Panc1 (cell line): ENCODE data around the gene RGS3. TPM values are rescaled to one million over a fixed set of nuclear protein-coding genes. Genes with fewer than 3 reads are reported as not detected.

Source experiments
- ATAC-seq: fragments of 200-7000 bp; cut with Tn5 transposase; 2 replicates; pipeline ENCODE4 v1.9.1; 2020; ENCODE audit warnings: mild to moderate bottlenecking, moderate library complexity
- BruUV-seq: library from RNA; stranded (reverse); fragments of 400-500 nt; replicated peaks from 2 replicates; lab custom pipeline; 2021; lab: Mats Ljungman, UMichigan
- CTCF ChIA-PET: fragments of 300-600 bp; sonication (Branson Sonifier 250); formaldehyde crosslinking; loops from one replicate; lab custom pipeline; 2022; ENCODE audit warnings: antibody characterized with exemption; lab: Charles Lee
- POLR2A ChIA-PET: fragments of 300-600 bp; sonication (Branson Sonifier 250); formaldehyde crosslinking; loops from one replicate; lab custom pipeline; 2022; ENCODE audit warnings: antibody characterized with exemption; lab: Charles Lee
- DNase-seq: peaks from one replicate; pipeline ENCODE4 v3.0.0-alpha.2; 2010; ENCODE audit warnings: low read depth, low spot score
- H3K27ac ChIP-seq: 2 replicates; pipeline ENCODE4 v1.5.1; 2011; ENCODE audit warnings: mild to moderate bottlenecking, low read length, inconsistent platforms
- H3K27me3 ChIP-seq: fragments of 200-500 bp; sonication (Bioruptor generic); 2 replicates; pipeline ENCODE4 v1.6.0; 2014; ENCODE audit warnings: low read length, inconsistent platforms; ENCODE audit not compliant: control insufficient read depth, insufficient read depth
- H3K36me3 ChIP-seq: fragments of 200-500 bp; sonication (Bioruptor generic); 2 replicates; pipeline ENCODE4 v1.5.1; 2014; ENCODE audit warnings: inconsistent platforms, mild to moderate bottlenecking, low read length, moderate library complexity; ENCODE audit not compliant: control insufficient read depth, insufficient read depth
- H3K4me1 ChIP-seq: 2 replicates; pipeline ENCODE4 v1.5.1; 2011; ENCODE audit warnings: inconsistent platforms, mild to moderate bottlenecking, low read length, moderate library complexity; ENCODE audit not compliant: control insufficient read depth, insufficient read depth
- H3K4me3 ChIP-seq, 2 experiments: 2 replicates each; pipeline ENCODE4 v1.5.1; 2011 to 2012; ENCODE audit warnings: low read depth in 2 of 2, low read length in 2 of 2, mild to moderate bottlenecking in 2 of 2, inconsistent platforms in 1 of 2, moderate library complexity in 1 of 2
- H3K9me3 ChIP-seq: fragments of 200-500 bp; sonication (Bioruptor generic); 2 replicates; pipeline ENCODE4 v1.5.1; 2014; ENCODE audit warnings: low read depth, mild to moderate bottlenecking, inconsistent platforms, low read length, moderate library complexity; ENCODE audit not compliant: control insufficient read depth, insufficient read depth
- CTCF ChIP-seq: fragments of 450-650 bp; IDR thresholded peaks from 2 replicates; pipeline ENCODE4 v1.5.1; 2017; ENCODE audit warnings: mild to moderate bottlenecking
- POLR2AphosphoS5 ChIP-seq: IDR thresholded peaks from 2 replicates; pipeline ENCODE4 v1.6.1; 2012; ENCODE audit warnings: mild to moderate bottlenecking, low read depth, low read length, moderate library complexity
- REST ChIP-seq, 2 experiments: IDR thresholded peaks; 2 replicates each; pipeline ENCODE4 v1.6.1; 2011 to 2012; ENCODE audit warnings: low read depth in 2 of 2, control low read depth in 1 of 2, low read length in 1 of 2, mild to moderate bottlenecking in 1 of 2, moderate library complexity in 1 of 2; ENCODE audit not compliant: insufficient read depth in 1 of 2
- SIN3A ChIP-seq: IDR thresholded peaks from 2 replicates; pipeline ENCODE4 v1.6.1; 2012; ENCODE audit warnings: low read depth, mild to moderate bottlenecking, low read length, moderate library complexity, borderline replicate concordance; ENCODE audit not compliant: insufficient read depth
- TCF7L2 ChIP-seq: IDR thresholded peaks from 2 replicates; pipeline ENCODE4 v1.6.1; 2011; ENCODE audit warnings: mild to moderate bottlenecking, low read depth, low read length, inconsistent platforms
- in situ Hi-C: cut with HindIII; loops from 2 replicates; pipeline ENCODE4 v1.10.0; 2016; ENCODE audit warnings: low sequenced_read_pairs, low pct_unique_long_range_greater_than_20kb
- intact Hi-C: fragments of 100-400 bp; cut with micrococcal nuclease; formaldehyde crosslinking; loops from one replicate; pipeline ENCODE4 v1.10.0; 2022; ENCODE audit not compliant: unreplicated experiment
- total RNA-seq: library from RNA; stranded (reverse); gene quantifications from one replicate; pipeline ENCODE4 v1.2.1, GENCODE V29; 2021; ENCODE audit not compliant: unreplicated experiment

Gene RGS3
- total RNA-seq, 1 experiment from 2014 or later: 15.1 TPM

GRCh38 chr9:113635586-113635985, 172.1 kb downstream of the RGS3 start:
- intact Hi-C loops: no loop called here
- H3K36me3 ChIP-seq: no peaks in the 10 kb centered on the region
- ChIA-PET CTCF (no interaction called here), POLR2A (no interaction called here)
- no TSS peak for BruUV-seq
- H3K4me1 ChIP-seq: no peaks in the 10 kb centered on the region
- no peaks in the 10 kb centered on the region for H3K27me3 ChIP-seq
- H3K9me3 ChIP-seq: no peaks in the 10 kb centered on the region
- H3K27ac ChIP-seq: no peak overlapping the region
- no peak for TF ChIP-seq TCF7L2
- no peak for TF ChIP-seq CTCF
- TF ChIP-seq POLR2AphosphoS5: no peak
- TF ChIP-seq REST (IDR thresholded peaks at IDR 0.05; ENCODE audit: insufficient read depth in 1 of 2, low read depth in 2 of 2, low read length in 1 of 2): no peak
- TF ChIP-seq SIN3A: no peak
- DNase-seq: no peak
- in situ Hi-C loops: no loop called here
- H3K4me3 ChIP-seq: no peak overlapping the region
- ATAC-seq: no peak

- no TSS peak for BruUV-seq
- Histone ChIP-seq H3K27me3 (no peaks in the 10 kb centered on the region), H3K9me3 (no peaks in the 10 kb centered on the region), H3K36me3 (no peaks in the 10 kb centered on the region), H3K4me3 (no peak overlapping the region), H3K4me1 (no peaks in the 10 kb centered on the region), H3K27ac (no peak overlapping the region)
- ATAC-seq (no peak), DNase-seq (no peak)
- in situ Hi-C loops: no loop called here
- intact Hi-C loops: no loop called here
- POLR2A ChIA-PET: no interaction called here
- CTCF ChIA-PET: no interaction called here
- TF ChIP-seq SIN3A (no peak), CTCF (no peak), REST (IDR thresholded peaks at IDR 0.05; ENCODE audit: insufficient read depth in 1 of 2, low read depth in 2 of 2, low read length in 1 of 2) (no peak), POLR2AphosphoS5 (no peak), TCF7L2 (no peak)
Measured at GRCh38 chr9:113636165-113636564, 172.6 kb downstream of the RGS3 start.
